ENCODE data around the gene GZMM. TPM values are rescaled to one million over a fixed set of nuclear protein-coding genes. Genes with fewer than 3 reads are reported as not detected.

GZMM gene
- total RNA-seq, 4 donors from 2014 or later = 0.78 to 1.9 TPM; not detected in 2

GRCh38 chr19:514166-514663 is 29.6 kb upstream of the GZMM start:
- WGBS, 2 donors = 79 to 89% methylated on average over 6 to 8 of the region's 9 CpGs
- no peak overlapping the region for H3K4me3 ChIP-seq (replicated peaks in 1 of 3)
- no peaks in the 10 kb centered on the region for H3K9me3 ChIP-seq
- H3K4me1 ChIP-seq = peaks cover 10 to 13% of the 10 kb centered on the region in 2 donors
- DNase-seq = no peak
- no peaks in the 10 kb centered on the region for H3K27me3 ChIP-seq
- H3K27ac ChIP-seq = no peak overlapping the region
- H3K36me3 ChIP-seq = no peaks in the 10 kb centered on the region
- TF ChIP-seq CTCF (IDR thresholded peaks at IDR 0.05) = no peak
- no peak for TF ChIP-seq POLR2A (IDR thresholded peaks at IDR 0.05)
- intact Hi-C loops (cut with DNase I) = no loop called here

- TF ChIP-seq POLR2A (IDR thresholded peaks at IDR 0.05) = no peak
- Histone ChIP-seq H3K27me3 (no peaks in the 10 kb centered on the region), H3K9me3 (no peaks in the 10 kb centered on the region), H3K4me3 (replicated peaks in 1 of 3) (no peak overlapping the region), H3K36me3 (no peaks in the 10 kb centered on the region), H3K4me1 (peaks cover 0 to 3% of the 10 kb centered on the region in 2 donors), H3K27ac (no peak overlapping the region)
- WGBS, 2 donors = 75% methylated on average over 8 to 9 of the region's 10 CpGs
- no peak for DNase-seq
- intact Hi-C loops (cut with DNase I) = no loop called here
Measured at GRCh38 chr19:517721-518597, 25.9 kb upstream of the GZMM start.

GRCh38 chr19:518598-519231 is 25.1 kb upstream of the GZMM start:
- H3K4me1 ChIP-seq = no peaks in the 10 kb centered on the region
- 38 to 39% methylated on average over 15 to 25 of the region's 58 CpGs for WGBS, 2 donors
- H3K4me3 ChIP-seq (replicated peaks in 1 of 3) = no peak overlapping the region
- H3K27me3 ChIP-seq = no peaks in the 10 kb centered on the region
- intact Hi-C loops (cut with DNase I) = no loop called here
- H3K36me3 ChIP-seq = no peaks in the 10 kb centered on the region
- TF ChIP-seq POLR2A (IDR thresholded peaks at IDR 0.05) (peak in 1 of 2 donors; percentile 21), CTCF (IDR thresholded peaks at IDR 0.05) (peak in 1 of 6 experiments; percentile 25)
- peak; percentile 64 to 75 for DNase-seq
- no peaks in the 10 kb centered on the region for H3K9me3 ChIP-seq
- no peak overlapping the region for H3K27ac ChIP-seq

- intact Hi-C loops (cut with DNase I) = no loop called here
- H3K4me3 ChIP-seq (replicated peaks in 1 of 3) = no peak overlapping the region
- no peaks in the 10 kb centered on the region for H3K27me3 ChIP-seq
- no peak for TF ChIP-seq POLR2A (IDR thresholded peaks at IDR 0.05)
- no peak for TF ChIP-seq CTCF (IDR thresholded peaks at IDR 0.05)
- H3K36me3 ChIP-seq = no peaks in the 10 kb centered on the region
- no peaks in the 10 kb centered on the region for H3K9me3 ChIP-seq
- H3K27ac ChIP-seq = no peak overlapping the region
- H3K4me1 ChIP-seq = no peaks in the 10 kb centered on the region
- no peak for DNase-seq
- 75 to 98% methylated on average over 8 to 12 of the region's 45 CpGs for WGBS, 2 donors
Measured at GRCh38 chr19:519449-519865, 24.4 kb upstream of the GZMM start.

- H3K4me3 ChIP-seq (replicated peaks in 1 of 3) = no peak overlapping the region
- no peaks in the 10 kb centered on the region for H3K27me3 ChIP-seq
- no peak for DNase-seq
- no peak for TF ChIP-seq POLR2A (IDR thresholded peaks at IDR 0.05)
- no peak for TF ChIP-seq CTCF (IDR thresholded peaks at IDR 0.05)
- H3K4me1 ChIP-seq = no peaks in the 10 kb centered on the region
- H3K36me3 ChIP-seq = no peaks in the 10 kb centered on the region
- 95 to 97% methylated on average over 12 of the region's 12 CpGs for WGBS, 2 donors
- intact Hi-C loops (cut with DNase I) = no loop called here
- H3K27ac ChIP-seq = no peak overlapping the region
- H3K9me3 ChIP-seq = no peaks in the 10 kb centered on the region
Measured at GRCh38 chr19:522726-523125, 21.1 kb upstream of the GZMM start.

All from thyroid gland (tissue), 4 donors.